Measurements from ENCODE around the gene GDF10.

DNA sequence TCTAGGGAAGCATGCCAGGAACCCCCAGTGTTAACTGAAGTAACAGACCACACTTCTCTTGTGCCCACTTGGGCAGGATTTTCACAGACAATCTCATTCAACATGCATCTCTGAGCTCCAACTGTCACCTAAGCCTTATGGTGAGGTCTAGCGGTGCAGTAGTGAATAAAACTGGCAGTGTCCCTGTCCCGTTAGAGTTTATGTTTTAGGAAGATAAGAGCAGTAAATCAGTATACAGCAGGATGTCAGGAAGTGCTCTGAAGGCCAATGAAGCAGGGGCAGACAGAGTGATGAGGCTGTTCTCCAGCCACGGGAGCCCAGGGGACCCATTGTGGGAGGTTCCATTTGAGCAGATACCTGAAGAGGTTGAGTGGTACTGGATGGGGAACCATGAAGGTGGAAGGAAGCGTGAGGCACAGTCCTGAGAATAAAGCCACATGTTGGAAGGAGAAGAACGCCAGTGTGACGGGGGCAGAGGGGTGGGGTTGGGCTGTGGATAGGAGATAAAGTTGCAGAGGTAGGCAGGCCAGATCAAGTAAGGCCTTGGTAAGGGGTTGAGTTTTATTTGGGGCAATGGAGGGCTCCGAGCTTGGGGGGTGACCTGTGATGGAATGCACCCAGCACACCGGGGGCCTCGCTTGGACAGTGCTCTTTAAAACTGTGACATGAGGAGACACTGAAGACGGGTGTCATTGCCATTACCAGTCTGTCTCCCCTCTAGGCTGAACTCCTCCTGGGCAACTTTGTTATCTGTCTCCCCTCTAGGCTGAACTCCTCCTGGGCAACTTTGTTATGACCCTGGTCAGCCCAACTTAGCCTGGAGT, 6.6 kb downstream of the GDF10 start:
- TF ChIP-seq, protein P1, sequence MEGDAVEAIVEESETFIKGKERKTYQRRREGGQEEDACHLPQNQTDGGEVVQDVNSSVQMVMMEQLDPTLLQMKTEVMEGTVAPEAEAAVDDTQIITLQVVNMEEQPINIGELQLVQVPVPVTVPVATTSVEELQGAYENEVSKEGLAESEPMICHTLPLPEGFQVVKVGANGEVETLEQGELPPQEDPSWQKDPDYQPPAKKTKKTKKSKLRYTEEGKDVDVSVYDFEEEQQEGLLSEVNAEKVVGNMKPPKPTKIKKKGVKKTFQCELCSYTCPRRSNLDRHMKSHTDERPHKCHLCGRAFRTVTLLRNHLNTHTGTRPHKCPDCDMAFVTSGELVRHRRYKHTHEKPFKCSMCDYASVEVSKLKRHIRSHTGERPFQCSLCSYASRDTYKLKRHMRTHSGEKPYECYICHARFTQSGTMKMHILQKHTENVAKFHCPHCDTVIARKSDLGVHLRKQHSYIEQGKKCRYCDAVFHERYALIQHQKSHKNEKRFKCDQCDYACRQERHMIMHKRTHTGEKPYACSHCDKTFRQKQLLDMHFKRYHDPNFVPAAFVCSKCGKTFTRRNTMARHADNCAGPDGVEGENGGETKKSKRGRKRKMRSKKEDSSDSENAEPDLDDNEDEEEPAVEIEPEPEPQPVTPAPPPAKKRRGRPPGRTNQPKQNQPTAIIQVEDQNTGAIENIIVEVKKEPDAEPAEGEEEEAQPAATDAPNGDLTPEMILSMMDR (IDR thresholded peaks at IDR 0.05; ENCODE audit: low read length), result no peak
- TF ChIP-seq EZH2phosphoT487 (IDR thresholded peaks at IDR 0.05; ENCODE audit: low read length), result no peak
